Activated CD4-positive, alpha-beta memory T cell treated with anti-CD3 and anti-CD28 coated beads, Interleukin-2, amount 10 ng/mL, durations not matched to agents 7 days and 5 days (primary cell): ENCODE results near the gene ZBBX. TPM values are rescaled to one million over a fixed set of nuclear protein-coding genes. Genes with fewer than 3 reads are reported as not detected.

ENCODE experiments used
- total RNA-seq, 2 experiments: library from RNA; stranded (reverse); gene quantifications; one replicate each; pipeline ENCODE4 v1.2.3, GENCODE V29; 2021

The ZBBX gene
- total RNA-seq, 2 experiments from 2014 or later: not detected

Other genes with a start within 250 kb of the ZBBX start
- gene SERPINI2, start 93.7 kb upstream of the ZBBX start, total RNA-seq: not detected